WTC11 (cell line): ENCODE results near the gene C14orf132.

Source experiments
- ATF2 ChIP-seq: sonication (generic); formaldehyde crosslinking; IDR thresholded peaks from 2 replicates; pipeline ENCODE4 v1.8.1; 2022; ENCODE audit warnings: low read depth, missing genetic modification reagents, borderline replicate concordance
- CREB1 ChIP-seq: sonication (generic); formaldehyde crosslinking; IDR thresholded peaks from 2 replicates; pipeline ENCODE4 v1.8.0; 2023; ENCODE audit warnings: mild to moderate bottlenecking, missing genetic modification reagents
- GABPB1 ChIP-seq: sonication (generic); formaldehyde crosslinking; IDR thresholded peaks from 2 replicates; pipeline ENCODE4 v1.8.1; 2023; ENCODE audit warnings: mild to moderate bottlenecking, missing genetic modification reagents
- MAX ChIP-seq: sonication (generic); formaldehyde crosslinking; IDR thresholded peaks from 2 replicates; pipeline ENCODE4 v1.8.0; 2022; ENCODE audit warnings: mild to moderate bottlenecking, missing genetic modification reagents
- USF1 ChIP-seq: sonication (generic); formaldehyde crosslinking; IDR thresholded peaks from 2 replicates; pipeline ENCODE4 v1.8.0; 2022; ENCODE audit warnings: mild to moderate bottlenecking, missing genetic modification reagents
- ZNF671 ChIP-seq: fragments of 250-450 bp; sonication (Bioruptor Pico); IDR thresholded peaks from 2 replicates; pipeline ENCODE4 v1.8.0; 2021; ENCODE audit warnings: mild to moderate bottlenecking
- TF ChIP-seq, protein P1 (sequence below): fragments of 200-600 bp; IDR thresholded peaks from 2 replicates; pipeline ENCODE4 v1.8.0; 2022; ENCODE audit warnings: antibody characterized with exemption
- TF ChIP-seq, protein P2 (sequence below): sonication (generic); formaldehyde crosslinking; conservative IDR thresholded peaks from 2 replicates; pipeline ENCODE4 v1.8.1; 2023; ENCODE audit warnings: mild to moderate bottlenecking, low read depth, missing genetic modification reagents, moderate library complexity
- TF ChIP-seq, protein P3 (sequence below): sonication (generic); formaldehyde crosslinking; conservative IDR thresholded peaks from 2 replicates; pipeline ENCODE4 v1.8.1; 2022; ENCODE audit warnings: mild to moderate bottlenecking, missing genetic modification reagents
- TF ChIP-seq, protein P4 (sequence below): sonication (generic); formaldehyde crosslinking; IDR thresholded peaks from 2 replicates; pipeline ENCODE4 v1.8.0; 2022; ENCODE audit warnings: missing genetic modification reagents

DNA sequence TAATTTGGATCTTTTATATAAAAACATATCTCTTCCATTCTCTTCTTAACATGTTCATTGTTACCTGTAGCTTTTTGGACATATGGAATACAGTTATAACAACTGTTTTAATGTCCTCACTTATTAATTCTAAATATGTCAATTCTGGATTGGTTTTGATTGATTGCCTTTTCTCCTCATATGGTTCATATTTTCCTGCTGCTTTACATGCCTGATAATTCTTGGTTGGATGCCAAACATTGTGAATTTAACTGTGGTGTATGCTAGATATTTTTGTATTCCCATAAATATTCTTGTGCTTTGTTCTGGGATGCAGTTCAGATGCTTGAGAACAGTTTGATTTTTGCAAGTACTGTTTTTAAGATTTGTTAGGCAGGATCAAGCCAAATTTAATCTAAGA is 10.8 kb downstream of the C14orf132 start:
- TF ChIP-seq CREB1 (CRISPR knock-in tag): no peak
- no peak for TF ChIP-seq USF1 (CRISPR knock-in tag)
- TF ChIP-seq, protein P1, sequence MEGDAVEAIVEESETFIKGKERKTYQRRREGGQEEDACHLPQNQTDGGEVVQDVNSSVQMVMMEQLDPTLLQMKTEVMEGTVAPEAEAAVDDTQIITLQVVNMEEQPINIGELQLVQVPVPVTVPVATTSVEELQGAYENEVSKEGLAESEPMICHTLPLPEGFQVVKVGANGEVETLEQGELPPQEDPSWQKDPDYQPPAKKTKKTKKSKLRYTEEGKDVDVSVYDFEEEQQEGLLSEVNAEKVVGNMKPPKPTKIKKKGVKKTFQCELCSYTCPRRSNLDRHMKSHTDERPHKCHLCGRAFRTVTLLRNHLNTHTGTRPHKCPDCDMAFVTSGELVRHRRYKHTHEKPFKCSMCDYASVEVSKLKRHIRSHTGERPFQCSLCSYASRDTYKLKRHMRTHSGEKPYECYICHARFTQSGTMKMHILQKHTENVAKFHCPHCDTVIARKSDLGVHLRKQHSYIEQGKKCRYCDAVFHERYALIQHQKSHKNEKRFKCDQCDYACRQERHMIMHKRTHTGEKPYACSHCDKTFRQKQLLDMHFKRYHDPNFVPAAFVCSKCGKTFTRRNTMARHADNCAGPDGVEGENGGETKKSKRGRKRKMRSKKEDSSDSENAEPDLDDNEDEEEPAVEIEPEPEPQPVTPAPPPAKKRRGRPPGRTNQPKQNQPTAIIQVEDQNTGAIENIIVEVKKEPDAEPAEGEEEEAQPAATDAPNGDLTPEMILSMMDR: no peak
- TF ChIP-seq, protein P2, sequence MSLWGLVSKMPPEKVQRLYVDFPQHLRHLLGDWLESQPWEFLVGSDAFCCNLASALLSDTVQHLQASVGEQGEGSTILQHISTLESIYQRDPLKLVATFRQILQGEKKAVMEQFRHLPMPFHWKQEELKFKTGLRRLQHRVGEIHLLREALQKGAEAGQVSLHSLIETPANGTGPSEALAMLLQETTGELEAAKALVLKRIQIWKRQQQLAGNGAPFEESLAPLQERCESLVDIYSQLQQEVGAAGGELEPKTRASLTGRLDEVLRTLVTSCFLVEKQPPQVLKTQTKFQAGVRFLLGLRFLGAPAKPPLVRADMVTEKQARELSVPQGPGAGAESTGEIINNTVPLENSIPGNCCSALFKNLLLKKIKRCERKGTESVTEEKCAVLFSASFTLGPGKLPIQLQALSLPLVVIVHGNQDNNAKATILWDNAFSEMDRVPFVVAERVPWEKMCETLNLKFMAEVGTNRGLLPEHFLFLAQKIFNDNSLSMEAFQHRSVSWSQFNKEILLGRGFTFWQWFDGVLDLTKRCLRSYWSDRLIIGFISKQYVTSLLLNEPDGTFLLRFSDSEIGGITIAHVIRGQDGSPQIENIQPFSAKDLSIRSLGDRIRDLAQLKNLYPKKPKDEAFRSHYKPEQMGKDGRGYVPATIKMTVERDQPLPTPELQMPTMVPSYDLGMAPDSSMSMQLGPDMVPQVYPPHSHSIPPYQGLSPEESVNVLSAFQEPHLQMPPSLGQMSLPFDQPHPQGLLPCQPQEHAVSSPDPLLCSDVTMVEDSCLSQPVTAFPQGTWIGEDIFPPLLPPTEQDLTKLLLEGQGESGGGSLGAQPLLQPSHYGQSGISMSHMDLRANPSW (CRISPR knock-in tag): no peak
- no peak for TF ChIP-seq GABPB1 (CRISPR knock-in tag)
- TF ChIP-seq ATF2 (CRISPR knock-in tag): no peak
- TF ChIP-seq MAX: no peak
- TF ChIP-seq, protein P3, sequence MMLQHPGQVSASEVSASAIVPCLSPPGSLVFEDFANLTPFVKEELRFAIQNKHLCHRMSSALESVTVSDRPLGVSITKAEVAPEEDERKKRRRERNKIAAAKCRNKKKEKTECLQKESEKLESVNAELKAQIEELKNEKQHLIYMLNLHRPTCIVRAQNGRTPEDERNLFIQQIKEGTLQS (CRISPR knock-in tag): no peak
- TF ChIP-seq, protein P4, sequence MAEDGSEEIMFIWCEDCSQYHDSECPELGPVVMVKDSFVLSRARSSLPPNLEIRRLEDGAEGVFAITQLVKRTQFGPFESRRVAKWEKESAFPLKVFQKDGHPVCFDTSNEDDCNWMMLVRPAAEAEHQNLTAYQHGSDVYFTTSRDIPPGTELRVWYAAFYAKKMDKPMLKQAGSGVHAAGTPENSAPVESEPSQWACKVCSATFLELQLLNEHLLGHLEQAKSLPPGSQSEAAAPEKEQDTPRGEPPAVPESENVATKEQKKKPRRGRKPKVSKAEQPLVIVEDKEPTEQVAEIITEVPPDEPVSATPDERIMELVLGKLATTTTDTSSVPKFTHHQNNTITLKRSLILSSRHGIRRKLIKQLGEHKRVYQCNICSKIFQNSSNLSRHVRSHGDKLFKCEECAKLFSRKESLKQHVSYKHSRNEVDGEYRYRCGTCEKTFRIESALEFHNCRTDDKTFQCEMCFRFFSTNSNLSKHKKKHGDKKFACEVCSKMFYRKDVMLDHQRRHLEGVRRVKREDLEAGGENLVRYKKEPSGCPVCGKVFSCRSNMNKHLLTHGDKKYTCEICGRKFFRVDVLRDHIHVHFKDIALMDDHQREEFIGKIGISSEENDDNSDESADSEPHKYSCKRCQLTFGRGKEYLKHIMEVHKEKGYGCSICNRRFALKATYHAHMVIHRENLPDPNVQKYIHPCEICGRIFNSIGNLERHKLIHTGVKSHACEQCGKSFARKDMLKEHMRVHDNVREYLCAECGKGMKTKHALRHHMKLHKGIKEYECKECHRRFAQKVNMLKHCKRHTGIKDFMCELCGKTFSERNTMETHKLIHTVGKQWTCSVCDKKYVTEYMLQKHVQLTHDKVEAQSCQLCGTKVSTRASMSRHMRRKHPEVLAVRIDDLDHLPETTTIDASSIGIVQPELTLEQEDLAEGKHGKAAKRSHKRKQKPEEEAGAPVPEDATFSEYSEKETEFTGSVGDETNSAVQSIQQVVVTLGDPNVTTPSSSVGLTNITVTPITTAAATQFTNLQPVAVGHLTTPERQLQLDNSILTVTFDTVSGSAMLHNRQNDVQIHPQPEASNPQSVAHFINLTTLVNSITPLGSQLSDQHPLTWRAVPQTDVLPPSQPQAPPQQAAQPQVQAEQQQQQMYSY (CRISPR knock-in tag): no peak
- TF ChIP-seq ZNF671: no peak
